Activated CD4-positive, alpha-beta T cell treated with anti-CD3 and anti-CD28 coated beads, Interleukin-2, amount 10 ng/mL, durations not matched to agents 7 days and 5 days (primary cell): Measurements from ENCODE around the gene DLGAP4. TPM values are rescaled to one million over a fixed set of nuclear protein-coding genes. Genes with fewer than 3 reads are reported as not detected.
"Not testable (repeated sequence)": the region's sequence is repeated elsewhere in the genome, so short reads cannot be mapped to it uniquely, and the experiment has no call there.

Experiments
- CTCF ChIA-PET: fragments of 350-600 bp; sonication (Branson Sonifier 250); formaldehyde crosslinking; loops from one replicate; lab custom pipeline; 2021; ENCODE audit warnings: antibody characterized with exemption; lab: Charles Lee
- POLR2A ChIA-PET: fragments of 350-600 bp; sonication (Branson Sonifier 250); formaldehyde crosslinking; loops from one replicate; lab custom pipeline; 2021; ENCODE audit warnings: antibody characterized with exemption; lab: Charles Lee
- DNase-seq: peaks from one replicate; pipeline ENCODE4 v3.0.0-alpha.2; 2020
- H3K27ac Mint-ChIP-seq: one replicate; pipeline ENCODE4 v1.8.0; 2021; ENCODE audit warnings: mild to moderate bottlenecking, moderate library complexity, mixed read lengths
- H3K27me3 Mint-ChIP-seq: one replicate; pipeline ENCODE4 v1.8.0; 2021; ENCODE audit warnings: mixed read lengths
- H3K36me3 Mint-ChIP-seq: one replicate; pipeline ENCODE4 v1.8.0; 2021; ENCODE audit warnings: low read depth, mixed read lengths
- H3K4me1 Mint-ChIP-seq: one replicate; pipeline ENCODE4 v1.8.0; 2021; ENCODE audit warnings: mixed read lengths
- H3K4me3 Mint-ChIP-seq: one replicate; pipeline ENCODE4 v1.8.0; 2021; ENCODE audit warnings: mild to moderate bottlenecking, moderate library complexity, mixed read lengths
- H3K9me3 Mint-ChIP-seq: one replicate; pipeline ENCODE4 v1.8.0; 2021; ENCODE audit warnings: mixed read lengths
- total RNA-seq, 2 experiments: library from RNA; stranded (reverse); gene quantifications; one replicate each; pipeline ENCODE4 v1.2.3, GENCODE V29; 2021

DLGAP4 gene
- total RNA-seq, 2 experiments from 2014 or later: 26.2 to 29.5 TPM

GRCh38 chr20:36546111-36546736 is 240.1 kb downstream of the DLGAP4 start:
- CTCF ChIA-PET: interaction anchor here (0.8 to 1.5 kb wide), 3 partner anchors 10 to 59 kb away, joined by 3 to 4 read pairs (median 3); partner anchors contain the start of gene RAB5IF
- no peak for DNase-seq
- POLR2A ChIA-PET: no interaction called here
- no peak overlapping the region for H3K4me3 Mint-ChIP-seq
- H3K27ac Mint-ChIP-seq: no peak overlapping the region
- H3K4me1 Mint-ChIP-seq: no peaks in the 10 kb centered on the region
- no peaks in the 10 kb centered on the region for H3K9me3 Mint-ChIP-seq
- no peaks in the 10 kb centered on the region for H3K36me3 Mint-ChIP-seq
- H3K27me3 Mint-ChIP-seq: no peaks in the 10 kb centered on the region

GRCh38 chr20:36547186-36548005 is 241.3 kb downstream of the DLGAP4 start:
- H3K4me3 Mint-ChIP-seq: no peak overlapping the region
- no peaks in the 10 kb centered on the region for H3K4me1 Mint-ChIP-seq

GRCh38 chr20:36548006-36548315 is 241.8 kb downstream of the DLGAP4 start:
- Mint-ChIP-seq H3K4me1 (no peaks in the 10 kb centered on the region), H3K27ac (no peak overlapping the region), H3K4me3 (no peak overlapping the region), H3K27me3 (no peaks in the 10 kb centered on the region), H3K36me3 (no peaks in the 10 kb centered on the region), H3K9me3 (no peaks in the 10 kb centered on the region)
- no peak for DNase-seq
- POLR2A ChIA-PET: no interaction called here
- CTCF ChIA-PET: interaction anchor here (1.0 to 1.5 kb wide), 3 partner anchors 21 to 57 kb away, joined by 3 to 4 read pairs (median 3); partner anchors contain the start of gene RAB5IF

More at GRCh38 chr20:36547186-36548005, 241.3 kb downstream of the DLGAP4 start:
- DNase-seq: no peak
- H3K27ac Mint-ChIP-seq: no peak overlapping the region
- POLR2A ChIA-PET: no interaction called here
- CTCF ChIA-PET: interaction anchor here (1.0 to 1.5 kb wide), 3 partner anchors 11 to 58 kb away, joined by 3 to 4 read pairs (median 3); partner anchors contain the start of gene RAB5IF
- H3K27me3 Mint-ChIP-seq: no peaks in the 10 kb centered on the region
- H3K9me3 Mint-ChIP-seq: no peaks in the 10 kb centered on the region
- H3K36me3 Mint-ChIP-seq: no peaks in the 10 kb centered on the region

- POLR2A ChIA-PET: no interaction called here
- H3K36me3 Mint-ChIP-seq: no peaks in the 10 kb centered on the region
- no peak for DNase-seq
- no peak overlapping the region for H3K27ac Mint-ChIP-seq
- no peak overlapping the region for H3K4me3 Mint-ChIP-seq
- no peaks in the 10 kb centered on the region for H3K4me1 Mint-ChIP-seq
- no peaks in the 10 kb centered on the region for H3K27me3 Mint-ChIP-seq
- CTCF ChIA-PET: interaction anchor here (1.1 to 1.3 kb wide), 2 partner anchors 22 to 47 kb away, joined by 3 read pairs; no protein-coding TSS in a partner anchor
- no peaks in the 10 kb centered on the region for H3K9me3 Mint-ChIP-seq
These were observed 242.8 kb downstream of the DLGAP4 start for GRCh38 chr20:36548704-36549627.

- Mint-ChIP-seq H3K36me3 (no peaks in the 10 kb centered on the region), H3K9me3 (no peaks in the 10 kb centered on the region), H3K27ac (no peak overlapping the region), H3K4me1 (no peaks in the 10 kb centered on the region), H3K4me3 (no peak overlapping the region), H3K27me3 (no peaks in the 10 kb centered on the region)
- no peak for DNase-seq
- CTCF ChIA-PET: interaction anchor here (1.3 kb wide), 1 partner anchor 46 kb away, joined by 3 read pairs; no protein-coding TSS in a partner anchor
- POLR2A ChIA-PET: no interaction called here
These were observed 243.4 kb downstream of the DLGAP4 start for GRCh38 chr20:36549628-36549941.

GRCh38 chr20:36549942-36550789 is 244.0 kb downstream of the DLGAP4 start:
- H3K27ac Mint-ChIP-seq: no peak overlapping the region
- H3K36me3 Mint-ChIP-seq: no peaks in the 10 kb centered on the region
- CTCF ChIA-PET: interaction anchor here (0.6 to 1.7 kb wide), 4 partner anchors 32 to 196 kb away, joined by 3 to 6 read pairs (median 4); no protein-coding TSS in a partner anchor

GRCh38 chr20:36550790-36551299 is 244.7 kb downstream of the DLGAP4 start:
- H3K4me1 Mint-ChIP-seq: no peaks in the 10 kb centered on the region
- no peaks in the 10 kb centered on the region for H3K36me3 Mint-ChIP-seq
- CTCF ChIA-PET: interaction anchor here (0.6 to 1.7 kb wide), 4 partner anchors 33 to 195 kb away, joined by 3 to 6 read pairs (median 4); no protein-coding TSS in a partner anchor
- H3K27ac Mint-ChIP-seq: no peak overlapping the region
- H3K9me3 Mint-ChIP-seq: no peaks in the 10 kb centered on the region
- H3K4me3 Mint-ChIP-seq: no peak overlapping the region
- DNase-seq: no peak
- H3K27me3 Mint-ChIP-seq: no peaks in the 10 kb centered on the region
- POLR2A ChIA-PET: interaction anchor here (0.6 kb wide), 2 partner anchors 43 to 54 kb away, joined by 6 to 12 read pairs; no protein-coding TSS in a partner anchor

More at GRCh38 chr20:36549942-36550789, 244.0 kb downstream of the DLGAP4 start:
- H3K9me3 Mint-ChIP-seq: no peaks in the 10 kb centered on the region
- H3K27me3 Mint-ChIP-seq: no peaks in the 10 kb centered on the region
- H3K4me1 Mint-ChIP-seq: no peaks in the 10 kb centered on the region
- DNase-seq: no peak
- H3K4me3 Mint-ChIP-seq: no peak overlapping the region
- POLR2A ChIA-PET: no interaction called here

- H3K36me3 Mint-ChIP-seq: no peaks in the 10 kb centered on the region
- DNase-seq: no peak
- ChIA-PET POLR2A (no interaction called here), CTCF (no interaction called here)
- H3K27me3 Mint-ChIP-seq: no peaks in the 10 kb centered on the region
- H3K27ac Mint-ChIP-seq: no peak overlapping the region
- no peak overlapping the region for H3K4me3 Mint-ChIP-seq
- no peaks in the 10 kb centered on the region for H3K9me3 Mint-ChIP-seq
- H3K4me1 Mint-ChIP-seq: peaks cover 9% of the 10 kb centered on the region
These were observed 249.1 kb downstream of the DLGAP4 start for GRCh38 chr20:36555248-36555647.

- H3K27ac Mint-ChIP-seq: no peak overlapping the region
These were observed 256.6 kb downstream of the DLGAP4 start for GRCh38 chr20:36562724-36563123.

GRCh38 chr20:36563374-36563773 is 257.2 kb downstream of the DLGAP4 start:
- POLR2A ChIA-PET: no interaction called here
- Mint-ChIP-seq H3K27ac (no peak overlapping the region), H3K9me3 (peaks cover 4% of the 10 kb centered on the region), H3K27me3 (no peaks in the 10 kb centered on the region), H3K4me1 (peaks cover 3% of the 10 kb centered on the region), H3K36me3 (peaks cover 4% of the 10 kb centered on the region), H3K4me3 (no peak overlapping the region)
- no peak for DNase-seq
- CTCF ChIA-PET: no interaction called here

More at GRCh38 chr20:36562724-36563123, 256.6 kb downstream of the DLGAP4 start:
- no peak for DNase-seq
- H3K27me3 Mint-ChIP-seq: no peaks in the 10 kb centered on the region
- H3K4me1 Mint-ChIP-seq: peaks cover 3% of the 10 kb centered on the region
- CTCF ChIA-PET: no interaction called here
- POLR2A ChIA-PET: no interaction called here
- peaks cover 4% of the 10 kb centered on the region for H3K36me3 Mint-ChIP-seq
- peaks cover 4% of the 10 kb centered on the region for H3K9me3 Mint-ChIP-seq
- H3K4me3 Mint-ChIP-seq: no peak overlapping the region

GRCh38 chr20:36564078-36564725 is 258.1 kb downstream of the DLGAP4 start:
- CTCF ChIA-PET, H3K36me3 Mint-ChIP-seq, H3K4me1 Mint-ChIP-seq, H3K9me3 Mint-ChIP-seq, H3K27me3 Mint-ChIP-seq, POLR2A ChIA-PET, DNase-seq, H3K27ac Mint-ChIP-seq, H3K4me3 Mint-ChIP-seq: not testable (repeated sequence)
